Natural killer cell (primary cell): Measurements from ENCODE around the gene HSFX3. TPM values are rescaled to one million over a fixed set of nuclear protein-coding genes. Genes with fewer than 3 reads are reported as not detected.
"Not testable (repeated sequence)": the region's sequence is repeated elsewhere in the genome, so short reads cannot be mapped to it uniquely, and the experiment has no call there.

ENCODE experiments used
- ATAC-seq, 3 donors: fragments of 150-1000 bp in 2 of 3; fragments of 200-7000 bp in 1 of 3; cut with Tn5 transposase; 1 replicate in 1 of 3; 2 replicates in 2 of 3; pipeline ENCODE4 v1.10.0; 2021; ENCODE audit warnings: mild to moderate bottlenecking in 2 of 3, moderate library complexity in 2 of 3
- DNase-seq, 2 donors: peaks; one replicate each; pipeline versions ENCODE4 v3.0.0 to v3.0.0-alpha.2; 2013 to 2021; ENCODE audit warnings: mixed read lengths in 1 of 2
- H3K27ac ChIP-seq: one replicate; pipeline ENCODE4 v1.5.1; 2013; ENCODE audit warnings: mild to moderate bottlenecking, low read length
- H3K27me3 ChIP-seq: one replicate; pipeline ENCODE4 v1.6.1; 2013; ENCODE audit warnings: low read length; ENCODE audit not compliant: control insufficient read depth, insufficient read depth
- H3K36me3 ChIP-seq: one replicate; pipeline ENCODE4 v1.6.1; 2013; ENCODE audit warnings: low read length; ENCODE audit not compliant: control insufficient read depth, insufficient read depth
- H3K4me1 ChIP-seq: one replicate; pipeline ENCODE4 v1.6.1; 2013; ENCODE audit warnings: low read length; ENCODE audit not compliant: control insufficient read depth, insufficient read depth
- H3K4me3 ChIP-seq: one replicate; pipeline ENCODE4 v1.5.1; 2013; ENCODE audit warnings: low read length
- H3K9me3 ChIP-seq: one replicate; pipeline ENCODE4 v1.6.1; 2013; ENCODE audit warnings: low read length; ENCODE audit not compliant: control insufficient read depth, insufficient read depth
- H3K27ac Mint-ChIP-seq, 2 donors: one replicate each; pipeline ENCODE4 v1.8.0; 2022; ENCODE audit warnings: mild to moderate bottlenecking in 2 of 2, mixed read lengths in 2 of 2, moderate library complexity in 1 of 2
- H3K27me3 Mint-ChIP-seq, 2 donors: one replicate each; pipeline ENCODE4 v1.8.0; 2022; ENCODE audit warnings: low read depth in 2 of 2, mixed read lengths in 2 of 2
- H3K36me3 Mint-ChIP-seq: one replicate; pipeline ENCODE4 v1.8.0; 2022; ENCODE audit warnings: mixed read lengths
- H3K4me1 Mint-ChIP-seq, 2 donors: one replicate each; pipeline ENCODE4 v1.8.0; 2022; ENCODE audit warnings: mixed read lengths in 2 of 2
- H3K4me3 Mint-ChIP-seq: one replicate; pipeline ENCODE4 v1.8.0; 2022; ENCODE audit warnings: mild to moderate bottlenecking, moderate library complexity, mixed read lengths
- H3K9me3 Mint-ChIP-seq, 2 donors: one replicate each; pipeline ENCODE4 v1.8.0; 2022; ENCODE audit warnings: mixed read lengths in 2 of 2
- WGBS: methylation state at CpG from one replicate; pipeline ENCODE4 v1.1.7; 2013; ENCODE audit warnings: missing lambda C conversion rate; ENCODE audit not compliant: insufficient coverage; 5-methylcytosine and 5-hydroxymethylcytosine counted together
- intact Hi-C: fragments of 100-400 bp; cut with micrococcal nuclease; formaldehyde crosslinking; loops from one replicate; pipeline ENCODE4 v1.14.2; 2022
- total RNA-seq, 4 donors: library from RNA; stranded (reverse); fragments of 120-200 nt in 1 of 4; gene quantifications; one replicate each; pipeline versions ENCODE4 v1.2.3 to v1.2.4, GENCODE V29; 2013 to 2022
- TF ChIP-seq, protein P1 (sequence below): fragments of 200-600 bp; IDR thresholded peaks from one replicate; pipeline ENCODE4 v1.8.0; 2022; ENCODE audit warnings: antibody characterized with exemption

HSFX3 gene
- total RNA-seq, 3 donors from 2014 or later (not counting 1 experiment from before 2014, with no cell fraction given) = not detected

DNA sequence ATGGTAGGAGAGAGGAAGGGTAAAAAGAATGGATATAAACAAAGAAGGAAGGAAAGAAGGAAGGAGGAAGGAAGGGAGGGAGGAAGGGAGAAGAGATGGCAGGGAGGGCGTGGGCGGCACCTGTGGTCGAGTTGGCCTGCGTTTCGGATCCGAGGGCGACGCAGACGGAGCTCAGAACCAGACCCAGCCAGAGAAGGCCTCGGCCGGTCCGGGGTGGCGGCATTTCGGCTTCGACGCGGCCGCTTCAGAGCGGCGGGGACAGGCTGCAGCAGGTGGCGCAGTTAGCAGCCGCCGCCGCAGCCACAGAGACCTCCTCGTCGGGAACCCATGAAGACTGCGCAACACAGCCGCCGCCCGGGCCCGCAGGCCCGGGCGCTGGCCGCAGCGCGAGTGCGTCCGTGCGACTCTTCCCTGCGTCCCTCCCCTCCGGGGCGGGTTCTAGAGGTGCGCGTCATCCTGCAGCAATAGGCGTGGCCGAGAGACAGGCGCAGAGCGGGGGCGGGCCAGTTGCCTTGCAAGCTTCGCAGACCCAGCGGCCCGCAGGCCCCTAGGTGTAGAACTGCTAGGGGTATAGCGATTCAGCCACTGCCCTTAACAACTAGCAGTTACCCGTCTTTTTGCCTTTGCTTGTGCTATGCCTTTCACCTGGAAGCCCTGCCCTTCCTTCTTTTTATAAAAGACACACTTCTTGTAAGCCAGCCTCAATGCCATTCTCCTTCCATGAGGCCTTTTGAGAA, 44.6 kb downstream of the HSFX3 start, which contains the start of gene IDS:
Gene IDS (minus strand): TSS at position 392 of the 737 bp plus-strand sequence. CDS start 169 bp downstream, at position 223.
- no peaks in the 10 kb centered on the region for H3K27me3 ChIP-seq
- H3K9me3 ChIP-seq = no peaks in the 10 kb centered on the region
- DNase-seq = peak; percentile 82 to 93
- intact Hi-C loops = loop anchor here (1.0 to 10.0 kb wide), 5 partner anchors 8 to 1190 kb away; partner anchors contain the start of genes EOLA2 and MTMR1
- Mint-ChIP-seq H3K4me3 (peak within 1 kb of the TSS; percentile 85), H3K36me3 (no peaks in the 10 kb centered on the region), H3K27ac (peak within 1 kb of the TSS; percentile 92 to 99), H3K4me1 (peaks cover 37 to 44% of the 10 kb centered on the region in 2 donors), H3K27me3 (peaks cover 0 to 10% of the 10 kb centered on the region in 2 donors), H3K9me3 (no peaks in the 10 kb centered on the region)
- H3K27ac ChIP-seq = peak within 1 kb of the TSS; percentile 98
- peaks cover 45% of the 10 kb centered on the region for H3K4me1 ChIP-seq
- WGBS = 0% methylated on average over 50 of the region's 54 CpGs
- peaks cover 25% of the 10 kb centered on the region for H3K36me3 ChIP-seq
- TF ChIP-seq, protein P1, sequence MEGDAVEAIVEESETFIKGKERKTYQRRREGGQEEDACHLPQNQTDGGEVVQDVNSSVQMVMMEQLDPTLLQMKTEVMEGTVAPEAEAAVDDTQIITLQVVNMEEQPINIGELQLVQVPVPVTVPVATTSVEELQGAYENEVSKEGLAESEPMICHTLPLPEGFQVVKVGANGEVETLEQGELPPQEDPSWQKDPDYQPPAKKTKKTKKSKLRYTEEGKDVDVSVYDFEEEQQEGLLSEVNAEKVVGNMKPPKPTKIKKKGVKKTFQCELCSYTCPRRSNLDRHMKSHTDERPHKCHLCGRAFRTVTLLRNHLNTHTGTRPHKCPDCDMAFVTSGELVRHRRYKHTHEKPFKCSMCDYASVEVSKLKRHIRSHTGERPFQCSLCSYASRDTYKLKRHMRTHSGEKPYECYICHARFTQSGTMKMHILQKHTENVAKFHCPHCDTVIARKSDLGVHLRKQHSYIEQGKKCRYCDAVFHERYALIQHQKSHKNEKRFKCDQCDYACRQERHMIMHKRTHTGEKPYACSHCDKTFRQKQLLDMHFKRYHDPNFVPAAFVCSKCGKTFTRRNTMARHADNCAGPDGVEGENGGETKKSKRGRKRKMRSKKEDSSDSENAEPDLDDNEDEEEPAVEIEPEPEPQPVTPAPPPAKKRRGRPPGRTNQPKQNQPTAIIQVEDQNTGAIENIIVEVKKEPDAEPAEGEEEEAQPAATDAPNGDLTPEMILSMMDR = no peak
- H3K4me3 ChIP-seq = peak within 1 kb of the TSS; percentile 79
- peak; percentile 71 to 89 (median 80) for ATAC-seq

DNA sequence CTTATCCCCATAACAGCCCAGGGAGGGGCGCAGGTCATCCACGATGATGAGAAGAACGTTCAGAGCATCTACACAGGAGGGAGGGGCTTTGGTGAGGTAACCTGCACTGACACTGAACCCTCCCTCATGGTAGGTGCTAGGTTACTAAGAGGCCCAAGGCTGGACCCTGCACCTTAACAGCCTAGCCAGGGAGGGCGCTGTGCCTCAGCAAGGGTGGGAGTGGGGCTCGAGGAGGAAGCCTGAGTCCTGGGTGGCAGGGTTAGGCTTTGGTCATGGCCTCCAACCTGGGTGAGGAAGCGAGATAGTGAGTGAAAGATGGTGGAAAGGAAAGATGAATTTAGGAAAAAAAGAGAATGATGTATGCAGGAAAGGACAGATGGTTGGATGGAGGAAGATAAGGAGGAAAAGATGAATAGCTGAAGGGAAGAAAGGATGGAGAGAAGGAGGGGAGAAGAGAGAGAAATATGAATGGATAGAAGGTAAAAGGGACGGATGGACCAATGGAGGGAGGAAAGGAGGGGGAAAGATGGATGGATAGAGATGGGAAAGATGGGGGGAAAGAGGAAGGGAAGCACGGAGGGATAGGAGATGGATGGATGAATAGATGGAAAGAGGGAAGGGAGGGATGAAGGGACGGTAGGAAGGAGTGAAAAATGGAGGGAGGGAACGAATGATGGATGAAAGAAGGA, 45.4 kb downstream of the HSFX3 start:
- intact Hi-C loops = loop anchor here (10.0 kb wide), 3 partner anchors 320 to 1190 kb away; partner anchors contain the start of genes EOLA2 and MTMR1
- Mint-ChIP-seq H3K4me1 (peaks cover 39 to 48% of the 10 kb centered on the region in 2 donors), H3K27me3 (peaks cover 0 to 10% of the 10 kb centered on the region in 2 donors), H3K9me3 (no peaks in the 10 kb centered on the region), H3K36me3 (no peaks in the 10 kb centered on the region), H3K4me3 (peak overlapping the region; percentile 85), H3K27ac (peak overlapping the region; percentile 92 to 99)
- Histone ChIP-seq H3K4me3 (peak overlapping the region; percentile 79), H3K36me3 (peaks cover 32% of the 10 kb centered on the region), H3K27ac (peak overlapping the region; percentile 98), H3K9me3 (no peaks in the 10 kb centered on the region), H3K4me1 (peaks cover 48% of the 10 kb centered on the region), H3K27me3 (no peaks in the 10 kb centered on the region)
- TF ChIP-seq, protein P1 = peak; percentile 41
- DNase-seq = peak; percentile 60 to 80
- WGBS = 9% methylated on average over 9 of the region's 10 CpGs
- ATAC-seq = peak; percentile 42 to 73 (median 57)

DNA sequence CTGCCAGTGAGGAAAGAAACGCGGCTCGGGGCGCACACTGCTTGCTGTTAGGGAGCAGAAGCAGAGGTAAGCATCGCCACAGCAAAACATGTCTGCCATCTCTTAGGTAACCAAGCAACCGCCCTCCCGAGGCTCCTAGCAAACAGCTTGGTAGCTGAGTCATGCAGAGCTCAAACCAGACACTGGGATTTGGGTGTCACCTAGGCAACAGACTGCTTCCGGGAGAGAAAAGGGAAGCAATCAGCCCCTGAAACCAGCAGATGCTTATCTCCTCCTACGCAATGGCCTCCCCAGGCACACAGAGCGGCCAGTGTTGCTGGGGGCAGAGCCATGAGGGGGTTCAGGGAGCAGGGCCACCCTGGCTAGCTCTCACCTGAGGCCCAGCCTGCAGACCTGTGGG, 46.3 kb downstream of the HSFX3 start:
- ATAC-seq (peak; percentile 45 to 71 (median 56)), DNase-seq (peak; percentile 47 to 86)
- peak overlapping the region; percentile 85 for H3K4me3 Mint-ChIP-seq
- peaks cover 35% of the 10 kb centered on the region for H3K36me3 ChIP-seq
- intact Hi-C loops = loop anchor here (10.0 kb wide), 3 partner anchors 321 to 1191 kb away; partner anchors contain the start of genes EOLA2 and MTMR1
- H3K4me3 ChIP-seq = peak overlapping the region; percentile 79
- not testable (repeated sequence) for H3K9me3 ChIP-seq, H3K9me3 Mint-ChIP-seq, H3K36me3 Mint-ChIP-seq, H3K27me3 ChIP-seq
- peaks cover 39 to 48% of the 10 kb centered on the region in 2 donors for H3K4me1 Mint-ChIP-seq
- 0% methylated on average over 2 of the region's 10 CpGs for WGBS
- H3K27me3 Mint-ChIP-seq = peaks cover 0 to 10% of the 10 kb centered on the region in 2 donors
- peak overlapping the region; percentile 98 for H3K27ac ChIP-seq
- H3K27ac Mint-ChIP-seq = peak overlapping the region; percentile 92 to 99
- H3K4me1 ChIP-seq = peaks cover 48% of the 10 kb centered on the region

- H3K27me3 ChIP-seq, H3K36me3 Mint-ChIP-seq, H3K9me3 Mint-ChIP-seq, H3K9me3 ChIP-seq, H3K4me3 ChIP-seq: not testable (repeated sequence)
- Mint-ChIP-seq H3K4me1 (peaks cover 39 to 49% of the 10 kb centered on the region in 2 donors), H3K27me3 (peaks cover 0 to 10% of the 10 kb centered on the region in 2 donors), H3K27ac (peak overlapping the region; percentile 92 to 99), H3K4me3 (peak overlapping the region; percentile 60)
- 18% methylated on average over 2 of the region's 5 CpGs for WGBS
- peaks cover 48% of the 10 kb centered on the region for H3K4me1 ChIP-seq
- intact Hi-C loops = loop anchor here (10.0 kb wide), 3 partner anchors 322 to 1192 kb away; partner anchors contain the start of genes EOLA2 and MTMR1
- peaks cover 40% of the 10 kb centered on the region for H3K36me3 ChIP-seq
- peak overlapping the region; percentile 98 for H3K27ac ChIP-seq
- DNase-seq = peak in 1 of 2 donors; percentile 42
- peak; percentile 14 to 42 (median 27) for ATAC-seq
Observed at GRCh38 chrX:149502923-149503322, 46.8 kb downstream of the HSFX3 start.
